IPS-NIHi11 (cell line): ENCODE results near the gene DISC1.
"Not testable (repeated sequence)": the region's sequence is repeated elsewhere in the genome, so short reads cannot be mapped to it uniquely, and the experiment has no call there.

ENCODE experiments used
- DNase-seq: peaks from one replicate; pipeline ENCODE4 v3.0.0; 2012; ENCODE audit warnings: mixed read lengths, low spot score

DISC1 gene

DNA sequence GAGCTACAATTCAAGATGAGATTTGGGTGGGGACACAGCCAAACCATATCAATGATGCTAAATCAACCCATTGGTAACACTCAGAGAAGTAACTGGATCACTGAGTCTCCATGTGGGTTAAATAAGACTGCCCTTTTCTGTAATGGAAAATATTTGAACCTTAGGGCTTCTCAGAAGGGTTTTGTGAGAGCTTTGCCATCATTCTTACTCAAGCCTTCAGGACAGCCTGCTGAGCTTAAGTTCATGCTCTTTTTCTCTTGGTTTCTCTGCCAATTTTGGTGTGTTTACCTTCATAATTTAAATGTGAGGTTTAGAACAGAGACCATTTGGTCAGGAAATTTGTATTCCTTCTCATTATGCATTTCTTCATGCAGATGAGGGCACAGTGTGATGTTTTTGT lies 74.7 kb downstream of the DISC1 start:
- no peak for DNase-seq

DNA sequence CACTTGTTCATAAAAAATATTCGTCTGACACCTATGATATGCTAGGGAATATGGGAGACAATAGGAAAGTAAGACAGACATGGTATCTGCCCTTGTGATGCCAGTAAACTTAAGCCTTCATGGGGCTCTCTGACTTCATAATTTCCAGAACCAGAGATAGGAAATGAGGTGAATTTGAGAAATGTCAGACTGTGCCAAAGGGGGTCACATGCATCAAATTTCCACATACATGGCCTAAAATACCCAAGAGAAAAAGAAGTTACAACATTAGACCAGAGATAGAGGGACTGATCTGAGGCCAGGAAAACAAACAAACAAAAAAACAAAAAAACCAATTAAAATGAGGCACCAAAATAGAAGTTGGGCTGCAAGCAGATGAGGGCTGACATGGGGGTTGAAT lies 75.7 kb downstream of the DISC1 start:
- DNase-seq = no peak

DNA sequence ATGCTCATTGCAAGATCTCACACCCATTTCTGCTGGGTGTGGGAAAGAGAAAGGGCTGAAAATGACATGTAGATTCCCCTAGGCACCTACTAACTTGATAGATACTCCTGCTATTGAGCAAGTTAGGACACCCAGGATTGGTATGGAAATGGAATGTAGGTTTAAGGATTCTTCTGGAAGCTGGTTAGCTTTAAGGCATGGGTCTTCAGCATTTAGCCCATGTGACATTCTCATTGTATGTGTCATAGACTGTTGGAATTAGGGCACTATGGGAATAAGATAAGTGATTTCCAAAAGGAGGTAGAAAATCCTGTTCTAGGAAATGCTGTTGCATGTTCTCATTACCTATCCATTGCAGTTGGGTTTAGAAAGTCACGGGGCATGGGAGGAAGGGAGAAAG lies 76.2 kb downstream of the DISC1 start:
- no peak for DNase-seq

DNA sequence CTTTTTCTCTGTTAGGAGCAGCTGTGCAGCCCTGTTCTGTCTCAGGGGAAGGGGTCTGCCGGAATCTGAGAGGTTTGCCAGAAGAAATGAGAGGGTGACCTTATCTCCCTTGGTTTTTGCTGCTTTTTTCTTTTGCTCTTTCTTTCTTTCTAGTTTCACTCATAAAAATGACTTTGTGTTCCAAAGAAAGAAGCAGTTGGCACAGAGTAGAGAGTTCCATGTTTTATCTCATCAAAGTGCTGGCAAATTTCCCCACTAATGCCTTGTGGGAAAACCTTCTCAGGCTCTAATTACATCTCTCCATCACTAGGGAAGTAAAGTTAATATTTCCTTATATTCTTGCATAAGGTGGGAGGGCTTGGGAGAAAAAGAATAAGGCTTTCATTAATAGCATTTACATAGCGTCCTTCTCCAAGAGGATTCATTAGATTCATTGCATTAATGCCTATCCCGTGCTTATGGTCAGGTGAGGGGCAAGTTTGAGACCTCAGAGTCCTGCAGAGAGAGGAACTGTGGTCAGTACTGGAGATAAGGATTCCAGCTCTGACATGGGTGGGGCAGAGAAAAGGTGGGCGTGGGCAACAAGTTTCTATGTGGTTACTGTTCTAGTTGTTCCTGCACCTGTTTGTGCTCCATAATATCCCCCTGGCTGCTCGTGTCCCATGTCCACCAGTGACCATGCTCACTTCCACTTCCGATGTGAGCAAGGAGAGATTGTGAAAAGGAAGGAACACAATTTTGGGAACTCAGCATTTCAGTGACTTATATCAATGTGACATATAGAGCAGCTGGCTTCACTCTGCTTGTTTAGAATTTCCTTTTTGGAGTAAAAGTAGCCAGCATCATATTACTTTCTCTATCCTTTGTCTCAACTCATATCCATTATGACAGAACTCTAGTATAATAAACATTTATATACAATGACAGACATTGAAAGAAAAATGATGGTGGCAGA lies 79.5 kb downstream of the DISC1 start:
- DNase-seq = no peak

DNA sequence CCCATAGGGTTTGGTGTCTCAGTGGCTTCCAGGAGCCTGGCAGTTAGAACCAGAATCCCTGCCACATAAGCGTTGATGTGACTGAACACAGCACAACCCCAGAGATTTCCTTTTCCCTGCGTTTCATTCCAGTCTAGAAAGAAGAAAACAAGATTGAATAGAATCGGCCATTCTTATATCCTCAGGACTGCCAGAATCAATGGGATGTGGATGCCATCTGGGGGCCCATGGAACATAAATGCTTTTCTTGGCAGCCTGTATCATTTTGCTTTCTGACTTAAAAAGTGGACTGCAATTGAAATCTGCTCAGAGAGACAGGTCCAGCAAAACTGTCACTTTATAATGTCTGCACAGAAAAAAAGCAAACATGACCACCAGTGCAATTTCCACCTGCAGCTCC lies 80.3 kb downstream of the DISC1 start:
- DNase-seq = no peak

DNA sequence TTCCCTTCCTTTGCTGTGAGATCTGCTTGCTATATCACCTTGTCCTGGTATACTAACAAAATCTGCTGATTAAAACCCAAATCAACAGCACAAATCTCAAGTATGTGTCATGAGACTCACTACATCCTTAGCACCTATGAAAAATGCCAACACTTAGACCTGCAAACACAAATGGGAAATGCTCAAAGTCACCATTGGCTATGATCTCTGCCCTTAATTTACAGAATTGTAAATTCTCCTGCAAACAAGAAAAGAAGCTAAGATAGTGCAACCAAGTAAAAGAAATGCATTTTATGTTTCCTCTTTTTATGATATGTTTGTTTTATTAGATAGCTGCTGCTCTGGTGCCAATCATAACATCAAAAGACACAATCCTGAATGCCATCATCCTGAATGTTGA lies 80.8 kb downstream of the DISC1 start:
- DNase-seq = no peak

DNA sequence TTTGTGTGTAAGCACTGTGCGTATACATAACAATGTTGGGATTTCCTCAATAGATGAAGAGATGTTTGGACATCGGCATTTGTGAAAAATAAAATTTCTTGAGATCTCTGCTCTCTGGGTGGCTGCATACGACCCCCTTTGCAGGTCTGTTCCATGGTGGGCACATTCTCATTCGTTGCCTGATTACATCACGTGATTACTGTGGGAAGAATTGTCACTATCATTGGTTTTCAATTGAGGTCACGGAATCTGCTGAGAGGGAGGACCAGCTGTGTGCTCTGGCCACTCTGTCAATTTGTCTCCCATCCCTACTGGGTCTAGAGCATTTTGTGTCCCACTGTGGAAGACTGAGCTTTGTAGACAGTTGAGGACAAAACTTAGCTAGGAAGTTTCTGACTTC lies 81.8 kb downstream of the DISC1 start:
- no peak for DNase-seq

DNA sequence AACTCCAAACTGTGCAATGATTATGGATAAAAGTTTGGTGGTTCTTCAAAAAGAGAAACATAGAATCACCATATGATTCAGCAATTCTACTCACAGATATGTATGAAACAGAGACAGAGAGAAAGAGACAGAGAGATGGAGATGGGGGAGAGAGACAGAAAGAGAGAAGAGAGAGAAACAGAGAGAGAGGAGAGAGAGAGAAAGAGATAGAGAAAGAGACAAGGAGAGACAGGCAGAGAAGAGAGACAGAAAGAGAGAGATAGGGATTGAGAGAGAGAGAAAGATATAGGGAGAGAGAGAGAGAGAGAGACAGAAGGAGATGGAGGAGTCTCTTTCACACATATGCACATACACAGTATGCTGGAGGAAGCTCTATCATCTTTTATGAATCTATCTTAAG lies 87.8 kb downstream of the DISC1 start:
- DNase-seq = no peak

DNA sequence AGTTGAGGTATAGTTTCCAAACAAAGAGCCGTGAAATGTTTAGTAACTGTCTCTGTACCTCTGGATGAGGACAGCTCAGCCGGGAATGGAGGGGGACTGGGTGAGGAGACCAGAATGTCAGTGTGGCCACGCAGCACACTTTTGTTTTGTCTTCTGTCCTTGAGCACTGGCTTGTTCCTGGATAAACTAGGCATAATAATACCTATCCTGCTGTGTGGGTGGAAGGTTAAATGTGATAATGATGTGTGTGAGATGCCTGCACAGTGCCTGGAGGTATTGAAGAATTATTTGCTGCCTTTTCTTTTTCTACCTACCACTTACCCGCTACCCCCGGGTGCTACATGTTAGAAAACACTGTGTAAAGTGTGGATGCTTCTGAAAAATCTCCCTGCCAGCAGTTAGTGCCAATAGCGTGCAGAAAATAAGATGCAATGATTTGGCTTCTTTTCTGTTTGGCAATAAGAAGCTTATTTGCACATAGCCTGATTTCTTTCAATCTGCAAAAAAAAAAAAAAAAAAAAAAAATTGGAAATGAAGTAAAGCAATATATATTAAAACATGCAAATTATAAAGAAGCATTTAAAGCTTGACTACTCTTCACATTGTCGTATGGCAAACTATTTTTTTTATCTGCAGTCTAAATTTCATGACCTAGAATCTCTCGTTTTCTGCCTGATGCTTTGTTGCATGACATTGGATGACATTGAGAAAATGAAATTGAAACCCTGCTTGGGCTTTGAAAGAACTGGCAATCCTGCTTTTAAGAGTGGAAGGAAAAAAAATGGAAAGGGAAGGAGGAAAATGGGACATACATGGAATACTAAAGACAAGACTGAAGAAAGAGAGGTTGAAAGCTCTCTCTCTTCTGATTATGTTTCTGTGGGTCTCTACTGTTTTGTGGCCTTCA lies 89.5 kb downstream of the DISC1 start:
- DNase-seq = no peak

DNA sequence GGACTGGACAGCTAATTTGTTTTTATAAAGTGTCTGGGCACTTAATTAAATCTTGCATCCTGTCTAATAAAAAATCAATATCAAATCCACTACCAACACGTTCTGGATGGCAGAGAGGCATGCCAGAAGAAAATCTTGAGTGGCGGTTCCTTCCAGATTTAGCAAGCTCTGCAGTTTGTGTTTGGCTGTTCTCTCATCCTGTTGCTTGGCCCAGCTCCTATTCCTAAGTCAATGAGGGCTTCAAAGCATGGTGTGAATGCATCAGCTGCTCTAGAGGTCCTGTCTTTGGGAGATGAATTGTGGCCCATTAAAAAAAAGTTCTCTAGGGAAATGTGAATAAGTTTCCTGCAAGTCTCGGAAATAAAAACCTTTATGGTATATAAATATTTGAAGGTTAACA lies 90.3 kb downstream of the DISC1 start:
- no peak for DNase-seq

DNA sequence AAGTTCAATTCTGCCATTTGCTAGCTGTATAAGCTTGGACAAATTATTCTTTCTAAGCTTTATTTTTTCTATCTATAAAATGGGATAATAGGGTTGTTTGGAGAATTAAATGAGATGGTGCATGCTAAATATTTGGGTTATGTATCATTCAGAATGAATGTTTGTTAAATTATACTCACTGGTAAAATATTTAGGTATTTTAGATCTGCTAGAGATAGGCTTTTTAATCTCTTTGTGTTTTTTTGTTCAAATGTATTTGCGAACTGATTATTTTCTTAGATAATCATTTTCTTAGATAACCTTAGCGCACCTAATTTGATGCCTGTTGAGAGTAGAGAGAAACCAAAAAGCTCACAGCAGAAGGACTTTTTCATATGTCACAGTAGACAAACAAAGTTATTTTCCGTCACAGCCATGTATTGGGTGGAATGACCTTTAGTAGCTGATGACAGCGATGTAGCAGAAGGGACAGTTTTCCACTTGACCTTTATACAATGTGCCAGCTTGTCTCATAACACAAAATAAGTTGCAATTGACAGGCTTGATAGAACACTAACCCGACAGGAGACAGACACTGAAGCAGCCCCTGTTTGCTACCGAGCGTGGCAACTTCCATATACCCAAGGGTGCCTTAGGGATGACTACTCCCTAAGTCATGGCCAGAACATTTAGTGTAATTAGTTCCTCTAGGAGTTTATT lies 93.0 kb downstream of the DISC1 start:
- DNase-seq = no peak

DNA sequence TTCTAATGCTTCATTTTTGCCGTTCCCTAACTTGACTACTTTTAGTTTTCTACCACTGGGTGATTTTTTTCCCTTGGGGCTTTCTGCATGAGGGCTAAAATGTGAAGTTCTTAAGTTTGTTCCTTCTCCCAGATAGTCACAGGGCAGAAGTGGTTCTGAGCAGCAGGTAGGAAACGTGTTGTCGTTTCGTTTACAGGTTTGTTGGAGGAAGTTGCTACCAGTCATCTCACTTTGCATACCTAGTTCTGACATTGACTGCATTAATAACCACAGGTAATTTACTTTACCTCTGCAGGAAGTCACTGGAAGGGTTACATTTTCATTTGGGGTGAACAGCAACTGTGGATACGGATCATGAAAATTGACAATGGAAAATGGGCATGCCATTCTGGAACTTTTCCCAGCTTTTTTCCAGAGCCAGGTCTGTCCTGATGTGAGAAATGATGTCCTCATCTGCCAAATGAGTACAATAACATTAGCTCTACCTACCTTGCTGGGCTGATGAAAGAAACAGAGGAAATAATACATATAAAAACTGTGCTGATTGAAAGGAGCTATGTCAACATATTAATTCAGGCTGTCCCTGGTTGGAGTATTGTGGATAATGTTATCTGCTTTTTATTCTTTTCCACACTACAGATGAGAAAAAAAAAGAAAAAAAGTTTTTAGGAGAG lies 94.2 kb downstream of the DISC1 start:
- no peak for DNase-seq

DNA sequence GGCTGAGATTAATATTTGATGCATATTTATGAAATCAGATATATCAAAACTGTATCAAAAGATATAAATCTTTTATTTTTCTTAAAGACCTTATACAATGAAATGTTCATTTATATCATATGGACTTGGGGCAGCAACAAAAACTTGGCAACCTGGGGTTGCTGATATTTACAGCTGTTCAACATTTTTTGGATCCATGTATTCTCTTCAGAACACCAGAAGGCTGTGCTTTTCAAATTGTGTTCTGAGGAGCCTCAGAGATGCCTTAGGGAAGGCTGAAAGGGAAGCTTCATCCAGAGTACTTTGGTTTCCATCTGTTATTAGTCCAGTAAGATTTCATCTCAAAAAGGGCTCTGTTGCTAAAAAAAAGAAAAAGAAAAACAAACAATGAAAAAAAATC lies 94.8 kb downstream of the DISC1 start:
- no peak for DNase-seq

DNA sequence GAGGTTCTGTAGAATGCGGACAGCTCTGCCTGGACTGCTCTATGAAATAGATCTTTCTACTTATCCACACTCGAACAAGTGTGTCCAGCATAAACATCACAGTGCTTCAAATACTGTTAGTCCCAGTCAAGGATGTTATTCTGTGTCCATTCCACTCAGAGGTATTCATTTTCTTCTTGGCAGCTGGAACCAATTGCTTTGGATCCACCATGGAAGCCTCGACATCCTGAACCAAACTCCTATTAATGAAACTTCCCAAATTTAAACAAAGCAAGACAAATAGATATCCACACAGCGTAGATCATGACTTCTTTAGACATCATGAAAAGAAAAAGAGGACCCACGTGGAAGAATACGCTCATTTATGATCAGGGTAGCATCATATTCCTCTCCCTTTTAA lies 95.8 kb downstream of the DISC1 start:
- DNase-seq = no peak

DNA sequence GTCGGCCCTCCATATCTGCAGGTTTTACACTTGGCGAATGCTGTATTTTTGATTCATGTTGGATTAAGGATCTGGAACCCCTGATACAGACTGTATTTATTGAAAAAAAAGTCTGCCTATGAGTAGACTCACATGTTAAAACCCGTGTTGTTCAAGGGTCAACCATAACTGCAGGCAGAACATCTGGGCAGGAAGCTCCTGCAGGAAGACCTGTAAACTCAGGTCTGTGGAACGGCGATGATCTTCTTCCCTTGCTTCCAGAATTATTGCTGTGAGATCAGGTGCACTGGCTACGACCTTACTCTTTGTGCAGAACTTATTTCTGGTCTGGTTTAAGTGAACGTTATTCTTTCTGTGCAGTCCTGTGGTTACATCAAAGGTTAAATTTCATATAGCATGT lies 96.6 kb downstream of the DISC1 start:
- DNase-seq = no peak

DNA sequence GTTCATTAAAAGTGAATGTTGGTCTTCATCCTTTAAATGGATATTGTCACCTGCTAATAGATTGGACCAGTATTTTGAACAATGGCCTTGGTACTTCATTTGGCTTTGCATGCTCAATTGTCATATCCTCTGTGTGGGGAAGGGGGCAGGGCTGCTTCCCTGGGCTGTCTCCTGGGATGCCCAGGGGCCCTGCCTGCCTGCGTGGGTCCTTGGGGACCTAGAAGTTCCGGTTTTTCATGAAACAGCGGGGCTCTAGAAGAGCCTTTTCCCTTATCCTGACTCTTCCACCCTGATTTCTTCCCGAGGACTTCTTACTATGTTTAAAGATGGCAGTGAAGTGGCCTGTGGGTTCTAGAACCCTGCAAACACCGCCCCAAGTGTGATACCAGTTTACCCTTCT lies 97.5 kb downstream of the DISC1 start:
- DNase-seq = no peak

DNA sequence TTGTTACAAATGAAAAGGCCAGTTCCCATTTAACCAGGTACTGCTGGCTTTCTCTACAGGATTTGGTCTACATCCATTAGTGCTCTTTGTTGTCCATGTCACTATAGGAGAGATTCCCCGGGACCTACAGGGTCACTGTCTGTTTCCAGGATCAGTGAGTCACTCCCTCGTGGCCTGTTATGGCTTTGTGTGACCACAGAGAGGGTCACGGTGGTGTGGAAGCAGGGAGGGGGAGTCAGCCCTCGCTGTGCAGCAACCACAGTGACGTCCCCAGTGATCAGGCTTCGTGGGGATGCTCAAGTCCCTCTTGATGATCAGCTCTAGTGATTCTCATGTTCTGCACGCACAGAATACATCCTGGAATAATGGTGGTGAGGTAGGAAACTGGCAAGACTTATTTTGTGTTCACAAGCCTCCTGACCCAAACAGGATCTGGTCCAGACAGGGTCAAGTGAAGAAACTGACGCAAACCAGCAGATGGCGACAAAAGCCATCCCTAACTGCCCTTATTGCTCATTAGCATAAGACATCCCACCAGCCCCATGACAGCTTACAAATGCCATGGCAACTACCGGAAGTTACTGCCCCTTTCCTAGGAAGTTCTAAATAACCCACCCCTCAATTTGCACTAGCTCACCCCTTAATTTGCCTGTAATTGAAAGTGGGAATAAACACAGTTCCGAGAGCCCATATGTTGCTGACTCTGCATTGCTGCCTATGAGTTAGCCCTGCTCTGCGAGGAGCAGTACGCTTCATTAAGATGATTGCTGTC lies 98.5 kb downstream of the DISC1 start:
- DNase-seq = peak; percentile 66

DNA sequence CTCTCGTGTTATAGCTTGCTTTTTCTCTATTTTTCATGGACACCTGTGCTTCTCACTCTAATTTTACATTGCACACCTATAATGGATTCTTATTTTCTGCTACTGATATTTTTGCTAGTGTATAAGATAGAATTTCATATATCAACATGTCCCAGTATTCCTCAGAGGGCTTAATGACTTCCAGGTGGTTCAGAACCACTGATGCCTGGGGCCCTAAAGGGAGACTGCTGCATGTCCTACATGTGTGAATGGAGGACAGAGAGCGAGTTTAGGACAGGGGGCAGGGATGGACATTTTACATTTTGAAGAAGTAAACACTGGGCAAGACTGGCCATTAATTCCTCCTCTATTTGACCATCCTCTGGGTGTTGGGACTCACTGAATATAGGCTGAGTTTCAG lies 100.6 kb downstream of the DISC1 start:
- DNase-seq = no peak

DNA sequence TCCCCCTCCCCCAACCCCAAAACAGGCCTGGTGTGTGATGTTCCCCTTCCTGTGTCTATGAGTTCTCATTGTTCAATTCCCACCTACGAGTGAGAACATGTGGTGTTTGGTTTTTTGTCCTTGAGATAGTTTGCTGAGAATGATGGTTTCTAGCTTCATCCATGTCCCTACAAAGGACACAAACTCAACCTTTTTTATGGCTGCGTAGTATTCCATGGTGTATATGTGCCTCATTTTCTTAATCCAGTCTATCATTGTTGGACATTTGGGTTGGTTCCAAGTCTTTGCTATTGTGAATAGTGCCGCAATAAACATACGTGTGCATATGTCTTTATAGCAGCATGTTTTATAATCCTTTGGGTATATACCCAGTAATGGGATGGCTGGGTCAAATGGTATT lies 102.4 kb downstream of the DISC1 start:
- not testable (repeated sequence) for DNase-seq

DNA sequence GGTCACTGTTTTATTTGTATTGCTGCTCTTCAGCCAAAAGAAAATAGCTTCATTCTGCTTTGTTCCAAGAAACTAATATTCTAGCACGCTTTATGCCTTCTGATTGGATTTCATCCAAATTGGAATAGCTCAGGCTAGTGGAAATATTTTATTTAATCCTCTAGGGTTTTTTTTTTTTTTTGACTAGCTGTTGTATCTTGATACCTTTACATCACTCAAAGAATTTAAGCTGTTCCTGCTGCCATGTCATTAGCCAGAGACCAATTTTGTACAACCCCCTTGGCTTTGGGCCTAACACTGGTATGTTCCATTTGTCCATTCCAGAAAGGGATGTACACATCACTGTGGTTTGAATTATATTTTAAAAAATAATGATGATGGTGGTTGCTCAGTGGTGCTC lies 103.0 kb downstream of the DISC1 start:
- no peak for DNase-seq

DNA sequence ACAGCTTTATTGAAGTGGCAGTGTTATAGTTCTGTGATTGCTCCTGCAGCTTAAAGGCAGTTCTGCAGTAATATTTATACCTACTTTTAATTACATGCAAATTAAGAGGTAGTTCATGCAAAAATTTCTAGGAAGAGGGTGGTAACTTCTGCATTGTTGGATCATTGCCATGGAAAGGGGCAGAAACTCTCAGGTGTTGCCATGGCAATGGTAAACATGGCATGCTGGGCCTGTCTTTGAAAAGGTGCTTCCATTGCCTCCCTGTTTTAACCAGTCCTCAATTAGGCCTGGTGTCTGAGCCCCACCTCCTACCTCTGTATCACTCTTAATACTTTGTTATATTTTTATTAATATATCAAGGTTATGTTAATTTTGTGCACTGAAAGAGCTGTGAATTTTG lies 104.7 kb downstream of the DISC1 start:
- no peak for DNase-seq
